GM23248 (cell line): Measurements from ENCODE around the gene DGAT2L6.

Experiments used
- EZH2 ChIP-seq: fragments of 200-600 bp; sonication (generic); IDR thresholded peaks from 2 replicates; pipeline ENCODE4 v1.6.1; 2018; ENCODE audit warnings: antibody characterized with exemption, mild to moderate bottlenecking; ENCODE audit not compliant: insufficient read depth, poor library complexity, severe bottlenecking
- EZH2phosphoT487 ChIP-seq: fragments of 200-600 bp; sonication (generic); IDR thresholded peaks from 2 replicates; pipeline ENCODE4 v1.6.1; 2018; ENCODE audit warnings: antibody characterized with exemption, moderate library complexity, mild to moderate bottlenecking, low read depth; ENCODE audit not compliant: insufficient read depth

GRCh38 chrX:70208479-70208878, 31.2 kb downstream of the DGAT2L6 start:
- TF ChIP-seq EZH2 (no peak), EZH2phosphoT487 (no peak)
